Endothelial cell of umbilical vein (primary cell): ENCODE measurements around the gene GAA. TPM values are rescaled to one million over a fixed set of nuclear protein-coding genes. Genes with fewer than 3 reads are reported as not detected.

Source experiments
- BruUV-seq: library from RNA; stranded (reverse); fragments of 400-500 nt; replicated peaks from 2 replicates; lab custom pipeline; 2021; lab: Mats Ljungman, UMichigan
- CTCF ChIA-PET: fragments of 300-600, 350-600 bp; sonication (Branson Sonifier 250); formaldehyde crosslinking; loops from one replicate; lab custom pipeline; 2021; ENCODE audit warnings: antibody characterized with exemption, inconsistent platforms; lab: Charles Lee
- POLR2A ChIA-PET: fragments of 300-600, 350-600 bp; sonication (Branson Sonifier 250); formaldehyde crosslinking; loops from one replicate; lab custom pipeline; 2021; ENCODE audit warnings: antibody characterized with exemption, inconsistent platforms; lab: Charles Lee
- DNase-seq: peaks from one replicate; pipeline ENCODE4 v3.0.0-alpha.2; 2011; ENCODE audit warnings: low read depth, low spot score
- FAIRE-seq: peaks from 2 replicates; lab custom pipeline; 2011; peaks lifted over from hg19 to GRCh38; lab: Jason Lieb, UNC
- H2AFZ ChIP-seq: 2 replicates; pipeline ENCODE4 v1.6.0; 2012; ENCODE audit warnings: low read depth, low read length, control low read depth, inconsistent platforms
- H3K27ac ChIP-seq: 2 replicates; pipeline ENCODE4 v1.5.1; 2011; ENCODE audit warnings: low read depth, mild to moderate bottlenecking, control low read depth, low read length, moderate library complexity; ENCODE audit not compliant: insufficient read depth
- H3K27me3 ChIP-seq, 2 experiments: 2 replicates each; pipeline versions ENCODE4 v1.6.0 to v1.6.1; 2011; ENCODE audit warnings: low read length in 2 of 2, mixed read lengths in 1 of 2; ENCODE audit not compliant: control insufficient read depth in 2 of 2, insufficient read depth in 2 of 2
- H3K36me3 ChIP-seq, 2 experiments: 2 replicates in 1 of 2; 3 replicates in 1 of 2; pipeline ENCODE4 v1.5.1; 2011; ENCODE audit warnings: low read length in 2 of 2, mild to moderate bottlenecking in 1 of 2, moderate library complexity in 1 of 2; ENCODE audit not compliant: control insufficient read depth in 2 of 2, insufficient read depth in 2 of 2; ENCODE audit errors: extremely low read depth in 1 of 2
- H3K4me1 ChIP-seq: 3 replicates; pipeline ENCODE4 v1.5.1; 2011; ENCODE audit warnings: mild to moderate bottlenecking, low read length; ENCODE audit not compliant: control insufficient read depth, insufficient read depth; ENCODE audit errors: extremely low read depth
- H3K4me2 ChIP-seq: 2 replicates; pipeline ENCODE4 v1.6.1; 2011; ENCODE audit warnings: low read length, control low read depth, mixed read lengths; ENCODE audit not compliant: insufficient read depth
- H3K4me3 ChIP-seq, 3 experiments: fragments of 200-600 bp in 1 of 3; sonication (generic), shearing (Covaris generic) in 1 of 3; replicated peaks in 1 of 3; 2 replicates each; pipeline ENCODE4 v1.5.1; 2011 to 2016; ENCODE audit warnings: control low read depth in 3 of 3, low read length in 3 of 3, mild to moderate bottlenecking in 2 of 3, inconsistent platforms in 1 of 3, low read depth in 1 of 3, moderate library complexity in 1 of 3; ENCODE audit not compliant: insufficient read depth in 1 of 3
- H3K79me2 ChIP-seq: 2 replicates; pipeline ENCODE4 v1.6.0; 2012; ENCODE audit warnings: low read length, inconsistent platforms; ENCODE audit not compliant: control insufficient read depth, insufficient read depth
- H3K9ac ChIP-seq: replicated peaks from 2 replicates; pipeline ENCODE3; 2011; ENCODE audit warnings: low read length, control low read depth; ENCODE audit not compliant: insufficient read depth; ENCODE audit errors: extremely low read depth
- H3K9me1 ChIP-seq: replicated peaks from 3 replicates; pipeline ENCODE4 v1.6.0; 2011; ENCODE audit warnings: mild to moderate bottlenecking, low read length; ENCODE audit not compliant: control insufficient read depth, insufficient read depth; ENCODE audit errors: extremely low read depth
- H3K9me3 ChIP-seq: replicated peaks from 2 replicates; pipeline ENCODE4 v1.5.1; 2012; ENCODE audit warnings: low read length, inconsistent platforms; ENCODE audit not compliant: control insufficient read depth, insufficient read depth
- H4K20me1 ChIP-seq: replicated peaks from 2 replicates; pipeline ENCODE3; 2011; ENCODE audit warnings: mild to moderate bottlenecking, low read length; ENCODE audit not compliant: control insufficient read depth, insufficient read depth; ENCODE audit errors: extremely low read depth
- EZH2 ChIP-seq: IDR thresholded peaks from 2 replicates; pipeline ENCODE4 v1.6.1; 2012; ENCODE audit warnings: borderline replicate concordance, low read depth, mild to moderate bottlenecking, moderate library complexity, low read length, inconsistent platforms; ENCODE audit not compliant: severe bottlenecking
- FOS ChIP-seq: IDR thresholded peaks from 2 replicates; pipeline ENCODE4 v1.6.1; 2011; ENCODE audit warnings: mild to moderate bottlenecking, low read length, moderate library complexity, borderline replicate concordance; ENCODE audit not compliant: insufficient read depth
- GATA2 ChIP-seq: IDR thresholded peaks from 2 replicates; pipeline ENCODE4 v1.7.0; 2011; ENCODE audit warnings: low read depth, mild to moderate bottlenecking, moderate library complexity, mixed read lengths, low read length; ENCODE audit not compliant: insufficient read length, insufficient read depth
- JUN ChIP-seq: IDR thresholded peaks from 2 replicates; pipeline ENCODE4 v1.6.1; 2011; ENCODE audit warnings: borderline replicate concordance, low read depth; ENCODE audit not compliant: insufficient read length, insufficient read depth
- MYC ChIP-seq: IDR thresholded peaks from one replicate; pipeline ENCODE4 v1.6.1; 2011; ENCODE audit warnings: mild to moderate bottlenecking, low read depth, low read length
- POLR2A ChIP-seq: IDR thresholded peaks from 2 replicates; pipeline ENCODE4 v1.6.1; 2012; ENCODE audit warnings: low read depth, mild to moderate bottlenecking, control low read depth, low read length
- POLR2AphosphoS5 ChIP-seq: IDR thresholded peaks from 2 replicates; pipeline ENCODE4 v1.6.1; 2012; ENCODE audit warnings: low read depth, mild to moderate bottlenecking, control low read depth, low read length, moderate library complexity; ENCODE audit not compliant: insufficient read depth
- dilution Hi-C: fragments of 300-500 bp; cut with MboI; formaldehyde crosslinking; loops from one replicate; pipeline ENCODE4 v1.15.0; 2019; ENCODE audit warnings: low sequenced_read_pairs; ENCODE audit not compliant: extremely low pct_ligation_motif_present
- intact Hi-C: fragments of 100-400 bp; cut with micrococcal nuclease; formaldehyde crosslinking; loops from one replicate; pipeline ENCODE4 v1.10.0; 2022
- polyA plus RNA-seq, 4 experiments: library from polyadenylated mRNA; depleted of rRNA in 3 of 4; stranded (reverse) in 3 of 4; unstranded in 1 of 4; fragments of >200 nt; gene quantifications; 2 replicates each; pipeline versions ENCODE4 v1.2.1 to v1.2.3, GENCODE V29; 2011 to 2012; ENCODE audit warnings: missing spikeins in 1 of 4
- total RNA-seq: library from RNA; stranded (reverse); gene quantifications from 2 replicates; pipeline ENCODE4 v1.2.3, GENCODE V29; 2021
- TF ChIP-seq, protein P1 (sequence below): IDR thresholded peaks from 2 replicates; pipeline ENCODE4 v1.6.1; 2011; ENCODE audit not compliant: insufficient read depth, insufficient read length
- TF ChIP-seq, protein P2 (sequence below), 2 donors: IDR thresholded peaks; 1 replicate in 1 of 2; 2 replicates in 1 of 2; pipeline ENCODE4 v1.5.1; 2011; ENCODE audit warnings: low read length in 2 of 2, mild to moderate bottlenecking in 2 of 2, moderate library complexity in 2 of 2, control low read depth in 1 of 2, inconsistent platforms in 1 of 2, low read depth in 1 of 2; ENCODE audit not compliant: insufficient read depth in 1 of 2; ENCODE audit errors: extremely low read depth in 1 of 2

Gene GAA
- total and polyA plus RNA-seq, 2 donors (not counting 3 experiments of a cell fraction or from before 2014, with no cell fraction given): 26.3 to 49.7 TPM

DNA sequence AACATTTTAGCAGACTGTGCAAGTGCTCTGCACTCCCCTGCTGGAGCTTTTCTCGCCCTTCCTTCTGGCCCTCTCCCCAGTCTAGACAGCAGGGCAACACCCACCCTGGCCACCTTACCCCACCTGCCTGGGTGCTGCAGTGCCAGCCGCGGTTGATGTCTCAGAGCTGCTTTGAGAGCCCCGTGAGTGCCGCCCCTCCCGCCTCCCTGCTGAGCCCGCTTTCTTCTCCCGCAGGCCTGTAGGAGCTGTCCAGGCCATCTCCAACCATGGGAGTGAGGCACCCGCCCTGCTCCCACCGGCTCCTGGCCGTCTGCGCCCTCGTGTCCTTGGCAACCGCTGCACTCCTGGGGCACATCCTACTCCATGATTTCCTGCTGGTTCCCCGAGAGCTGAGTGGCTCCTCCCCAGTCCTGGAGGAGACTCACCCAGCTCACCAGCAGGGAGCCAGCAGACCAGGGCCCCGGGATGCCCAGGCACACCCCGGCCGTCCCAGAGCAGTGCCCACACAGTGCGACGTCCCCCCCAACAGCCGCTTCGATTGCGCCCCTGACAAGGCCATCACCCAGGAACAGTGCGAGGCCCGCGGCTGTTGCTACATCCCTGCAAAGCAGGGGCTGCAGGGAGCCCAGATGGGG, 3.1 kb downstream of the GAA start:
- Histone ChIP-seq H3K4me2 (no peak overlapping the region), H2AFZ (no peak overlapping the region), H4K20me1 (no peaks in the 10 kb centered on the region), H3K27ac (no peak overlapping the region), H3K4me3 (no peak overlapping the region), H3K36me3 (no peaks in the 10 kb centered on the region), H3K9me3 (no peaks in the 10 kb centered on the region), H3K79me2 (no peaks in the 10 kb centered on the region), H3K27me3 (no peaks in the 10 kb centered on the region), H3K4me1 (peaks cover 10% of the 10 kb centered on the region), H3K9ac (no peak overlapping the region), H3K9me1 (no peaks in the 10 kb centered on the region)
- DNase-seq (no peak), FAIRE-seq (no peak)
- no peak for TF ChIP-seq EZH2
- no peak for TF ChIP-seq GATA2
- TF ChIP-seq, protein P1, sequence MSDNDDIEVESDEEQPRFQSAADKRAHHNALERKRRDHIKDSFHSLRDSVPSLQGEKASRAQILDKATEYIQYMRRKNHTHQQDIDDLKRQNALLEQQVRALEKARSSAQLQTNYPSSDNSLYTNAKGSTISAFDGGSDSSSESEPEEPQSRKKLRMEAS: no peak
- TF ChIP-seq, protein P2, sequence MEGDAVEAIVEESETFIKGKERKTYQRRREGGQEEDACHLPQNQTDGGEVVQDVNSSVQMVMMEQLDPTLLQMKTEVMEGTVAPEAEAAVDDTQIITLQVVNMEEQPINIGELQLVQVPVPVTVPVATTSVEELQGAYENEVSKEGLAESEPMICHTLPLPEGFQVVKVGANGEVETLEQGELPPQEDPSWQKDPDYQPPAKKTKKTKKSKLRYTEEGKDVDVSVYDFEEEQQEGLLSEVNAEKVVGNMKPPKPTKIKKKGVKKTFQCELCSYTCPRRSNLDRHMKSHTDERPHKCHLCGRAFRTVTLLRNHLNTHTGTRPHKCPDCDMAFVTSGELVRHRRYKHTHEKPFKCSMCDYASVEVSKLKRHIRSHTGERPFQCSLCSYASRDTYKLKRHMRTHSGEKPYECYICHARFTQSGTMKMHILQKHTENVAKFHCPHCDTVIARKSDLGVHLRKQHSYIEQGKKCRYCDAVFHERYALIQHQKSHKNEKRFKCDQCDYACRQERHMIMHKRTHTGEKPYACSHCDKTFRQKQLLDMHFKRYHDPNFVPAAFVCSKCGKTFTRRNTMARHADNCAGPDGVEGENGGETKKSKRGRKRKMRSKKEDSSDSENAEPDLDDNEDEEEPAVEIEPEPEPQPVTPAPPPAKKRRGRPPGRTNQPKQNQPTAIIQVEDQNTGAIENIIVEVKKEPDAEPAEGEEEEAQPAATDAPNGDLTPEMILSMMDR (IDR thresholded peaks at IDR 0.05; ENCODE audit: extremely low read depth in 1 of 2, insufficient read depth in 1 of 2, low read depth in 1 of 2, low read length in 2 of 2): no peak
- TF ChIP-seq FOS: no peak
- no peak for TF ChIP-seq MYC
- TF ChIP-seq JUN: no peak
- no peak for TF ChIP-seq POLR2AphosphoS5
- no peak for TF ChIP-seq POLR2A
- intact Hi-C loops (loop anchor here (10.0 kb wide), 1 partner anchor 260 kb away; no protein-coding TSS in a partner anchor), dilution Hi-C loops (no loop called here)
- CTCF ChIA-PET: interaction anchor here (1.4 kb wide), 1 partner anchor 20 kb away, joined by 6 read pairs; no protein-coding TSS in a partner anchor
- POLR2A ChIA-PET: no interaction called here
- no TSS peak for BruUV-seq
